B cell (primary cell): ENCODE measurements around the gene PRR14. TPM values are rescaled to one million over a fixed set of nuclear protein-coding genes. Genes with fewer than 3 reads are reported as not detected.

ENCODE experiments used
- ATAC-seq: fragments of 200-7000 bp; cut with Tn5 transposase; one replicate; pipeline ENCODE4 v1.10.0; 2021; ENCODE audit warnings: low read depth, mild to moderate bottlenecking, moderate number of reproducible peaks, moderate library complexity
- CTCF ChIA-PET: fragments of 350-600 bp; sonication (Branson Sonifier 250); formaldehyde crosslinking; loops from one replicate; lab custom pipeline; 2021; ENCODE audit warnings: antibody characterized with exemption, inconsistent platforms; lab: Charles Lee
- POLR2A ChIA-PET: fragments of 350-600 bp; sonication (Branson Sonifier 250); formaldehyde crosslinking; loops from one replicate; lab custom pipeline; 2021; ENCODE audit warnings: antibody characterized with exemption; lab: Charles Lee
- DNase-seq: peaks from one replicate; pipeline ENCODE4 v3.0.0; 2013
- H2AFZ ChIP-seq: 2 replicates; pipeline ENCODE4 v1.6.1; 2012; ENCODE audit warnings: mild to moderate bottlenecking, low read depth, low read length; ENCODE audit not compliant: insufficient read depth, poor library complexity, severe bottlenecking
- H3K27ac ChIP-seq, 2 donors: 1 replicate in 1 of 2; 2 replicates in 1 of 2; pipeline ENCODE4 v1.5.1; 2012 to 2013; ENCODE audit warnings: low read length in 2 of 2, mild to moderate bottlenecking in 2 of 2, moderate library complexity in 1 of 2
- H3K27me3 ChIP-seq, 4 experiments: fragments of 200-600 bp in 1 of 4; sonication (generic) in 1 of 4; replicated peaks in 1 of 4; 1 replicate in 2 of 4; 2 replicates in 2 of 4; pipeline versions ENCODE4 v1.6.1 to v1.7.0; 2013 to 2016; ENCODE audit warnings: low read length in 3 of 4, mild to moderate bottlenecking in 2 of 4, mixed read lengths in 1 of 4, moderate library complexity in 1 of 4; ENCODE audit not compliant: insufficient read depth in 4 of 4, control insufficient read depth in 3 of 4; ENCODE audit errors: control extremely low read depth in 1 of 4
- H3K36me3 ChIP-seq, 2 experiments: replicated peaks in 1 of 2; 1 replicate in 1 of 2; 2 replicates in 1 of 2; pipeline versions ENCODE4 v1.6.1 to v1.7.1; 2013; ENCODE audit warnings: low read length in 1 of 2; ENCODE audit not compliant: insufficient read depth in 2 of 2, control insufficient read depth in 1 of 2; ENCODE audit errors: control extremely low read depth in 1 of 2, extremely low read depth in 1 of 2
- H3K4me1 ChIP-seq, 2 donors: fragments of 200-600 bp in 1 of 2; sonication (generic) in 1 of 2; 1 replicate in 1 of 2; 2 replicates in 1 of 2; pipeline versions ENCODE4 v1.5.1 to v1.6.1; 2013 to 2017; ENCODE audit warnings: low read length in 2 of 2; ENCODE audit not compliant: control insufficient read depth in 2 of 2, insufficient read depth in 2 of 2
- H3K4me2 ChIP-seq: replicated peaks from 2 replicates; pipeline ENCODE3; 2012; ENCODE audit warnings: mild to moderate bottlenecking, low read depth, low read length; ENCODE audit not compliant: poor library complexity, severe bottlenecking
- H3K4me3 ChIP-seq, 5 experiments: fragments of 200-600 bp in 1 of 5; sonication (generic) in 1 of 5; 1 replicate in 3 of 5; 2 replicates in 2 of 5; pipeline versions ENCODE4 v1.5.1 to v1.7.0; 2011 to 2016; ENCODE audit warnings: low read length in 4 of 5, mild to moderate bottlenecking in 4 of 5, low read depth in 2 of 5, control low read depth in 1 of 5, moderate library complexity in 1 of 5; ENCODE audit not compliant: insufficient read depth in 1 of 5; ENCODE audit errors: control extremely low read depth in 1 of 5, extremely low read depth in 1 of 5
- H3K79me2 ChIP-seq: fragments of 200-600 bp; sonication (generic); one replicate; pipeline ENCODE4 v1.6.0; 2016; ENCODE audit warnings: low read length; ENCODE audit not compliant: control insufficient read depth, insufficient read depth
- H3K9ac ChIP-seq: fragments of 200-600 bp; sonication (generic); 2 replicates; pipeline ENCODE4 v1.6.1; 2017; ENCODE audit warnings: mild to moderate bottlenecking, low read length, moderate library complexity
- H3K9me3 ChIP-seq, 3 donors: one replicate each; pipeline versions ENCODE4 v1.6.1 to v1.7.1; 2013; ENCODE audit warnings: low read length in 2 of 3; ENCODE audit not compliant: control insufficient read depth in 2 of 3, insufficient read depth in 1 of 3; ENCODE audit errors: control extremely low read depth in 1 of 3
- H4K20me1 ChIP-seq: 2 replicates; pipeline ENCODE4 v1.6.0; 2012; ENCODE audit warnings: mild to moderate bottlenecking, low read length; ENCODE audit not compliant: insufficient read depth, control insufficient read depth, poor library complexity, severe bottlenecking
- H3K27ac Mint-ChIP-seq: one replicate; pipeline ENCODE4 v1.8.0; 2021; ENCODE audit warnings: mixed read lengths
- H3K27me3 Mint-ChIP-seq: one replicate; pipeline ENCODE4 v1.8.0; 2021; ENCODE audit warnings: mixed read lengths
- H3K4me1 Mint-ChIP-seq: one replicate; pipeline ENCODE4 v1.8.0; 2021; ENCODE audit warnings: mixed read lengths
- H3K4me3 Mint-ChIP-seq: one replicate; pipeline ENCODE4 v1.8.0; 2021; ENCODE audit warnings: mixed read lengths
- H3K9me3 Mint-ChIP-seq: one replicate; pipeline ENCODE4 v1.8.0; 2022; ENCODE audit warnings: mixed read lengths; ENCODE audit not compliant: insufficient read depth
- EZH2 ChIP-seq: IDR thresholded peaks from 2 replicates; pipeline ENCODE4 v1.6.1; 2012; ENCODE audit warnings: borderline replicate concordance, low read depth, mild to moderate bottlenecking, moderate library complexity, low read length; ENCODE audit not compliant: insufficient read depth, poor library complexity, severe bottlenecking
- WGBS: methylation state at CpG from one replicate; pipeline ENCODE4 v1.1.5; 2013; ENCODE audit warnings: missing lambda C conversion rate; ENCODE audit not compliant: insufficient coverage; 5-methylcytosine and 5-hydroxymethylcytosine counted together
- intact Hi-C: fragments of 100-400 bp; cut with micrococcal nuclease; formaldehyde crosslinking; loops from one replicate; pipeline ENCODE4 v1.10.0; 2022
- polyA plus RNA-seq: library from polyadenylated mRNA; depleted of rRNA; stranded (reverse); fragments of >200 nt; gene quantifications from 2 replicates; pipeline ENCODE4 v1.2.3, GENCODE V29; 2012
- total RNA-seq, 2 donors: library from RNA; stranded (reverse); fragments of 120-200 nt in 1 of 2; gene quantifications; 1 replicate in 1 of 2; 2 replicates in 1 of 2; pipeline versions ENCODE4 v1.2.3 to v1.2.4, GENCODE V29; 2013 to 2022
- TF ChIP-seq, protein P1 (sequence below): fragments of 200-600 bp; IDR thresholded peaks from one replicate; pipeline ENCODE4 v1.8.0; 2022; ENCODE audit warnings: antibody characterized with exemption, mild to moderate bottlenecking

The PRR14 gene
- total and polyA plus RNA-seq, 2 donors (not counting 1 experiment from before 2014, with no cell fraction given): 62.4 to 95.8 TPM

DNA sequence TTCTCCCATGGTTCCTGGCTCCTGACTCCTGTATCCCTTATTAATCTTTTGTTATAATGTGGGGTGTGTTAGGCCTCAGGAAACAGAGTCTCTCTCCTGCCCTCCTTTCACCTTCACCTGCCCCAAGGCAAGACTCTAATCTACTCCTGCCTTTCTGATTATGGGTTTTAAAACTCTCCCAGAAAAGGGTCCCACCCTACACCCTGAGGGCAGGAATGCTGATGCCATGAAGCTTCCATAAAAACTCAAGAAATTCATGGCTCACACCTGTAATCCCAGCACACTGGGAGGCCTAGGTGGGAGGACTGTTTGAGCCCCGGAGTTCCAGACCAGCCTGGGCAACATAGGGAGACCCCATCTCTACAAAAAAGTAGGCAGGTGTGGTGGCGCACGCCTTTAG, 29.6 kb downstream of the PRR14 start:
- H3K9ac ChIP-seq: no peak overlapping the region
- H3K9me3 ChIP-seq: no peaks in the 10 kb centered on the region
- WGBS: 100% methylated on average over 2 of the region's 3 CpGs
- Mint-ChIP-seq H3K9me3 (no peaks in the 10 kb centered on the region), H3K27ac (no peak overlapping the region), H3K4me3 (no peak overlapping the region), H3K27me3 (no peaks in the 10 kb centered on the region), H3K4me1 (no peaks in the 10 kb centered on the region)
- intact Hi-C loops: no loop called here
- H3K4me3 ChIP-seq: no peak overlapping the region
- no peak overlapping the region for H3K27ac ChIP-seq
- no peak for TF ChIP-seq EZH2
- TF ChIP-seq, protein P1, sequence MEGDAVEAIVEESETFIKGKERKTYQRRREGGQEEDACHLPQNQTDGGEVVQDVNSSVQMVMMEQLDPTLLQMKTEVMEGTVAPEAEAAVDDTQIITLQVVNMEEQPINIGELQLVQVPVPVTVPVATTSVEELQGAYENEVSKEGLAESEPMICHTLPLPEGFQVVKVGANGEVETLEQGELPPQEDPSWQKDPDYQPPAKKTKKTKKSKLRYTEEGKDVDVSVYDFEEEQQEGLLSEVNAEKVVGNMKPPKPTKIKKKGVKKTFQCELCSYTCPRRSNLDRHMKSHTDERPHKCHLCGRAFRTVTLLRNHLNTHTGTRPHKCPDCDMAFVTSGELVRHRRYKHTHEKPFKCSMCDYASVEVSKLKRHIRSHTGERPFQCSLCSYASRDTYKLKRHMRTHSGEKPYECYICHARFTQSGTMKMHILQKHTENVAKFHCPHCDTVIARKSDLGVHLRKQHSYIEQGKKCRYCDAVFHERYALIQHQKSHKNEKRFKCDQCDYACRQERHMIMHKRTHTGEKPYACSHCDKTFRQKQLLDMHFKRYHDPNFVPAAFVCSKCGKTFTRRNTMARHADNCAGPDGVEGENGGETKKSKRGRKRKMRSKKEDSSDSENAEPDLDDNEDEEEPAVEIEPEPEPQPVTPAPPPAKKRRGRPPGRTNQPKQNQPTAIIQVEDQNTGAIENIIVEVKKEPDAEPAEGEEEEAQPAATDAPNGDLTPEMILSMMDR: no peak
- H3K79me2 ChIP-seq: no peaks in the 10 kb centered on the region
- H3K4me1 ChIP-seq: no peaks in the 10 kb centered on the region
- ATAC-seq: no peak
- POLR2A ChIA-PET: no interaction called here
- CTCF ChIA-PET: no interaction called here
- no peaks in the 10 kb centered on the region for H3K27me3 ChIP-seq
- no peaks in the 10 kb centered on the region for H3K36me3 ChIP-seq
- H2AFZ ChIP-seq: no peak overlapping the region
- no peak overlapping the region for H3K4me2 ChIP-seq
- no peaks in the 10 kb centered on the region for H4K20me1 ChIP-seq
- no peak for DNase-seq

- Histone ChIP-seq H3K27ac (no peak overlapping the region), H3K4me2 (no peak overlapping the region), H3K27me3 (no peaks in the 10 kb centered on the region), H3K36me3 (no peaks in the 10 kb centered on the region), H3K79me2 (no peaks in the 10 kb centered on the region), H2AFZ (no peak overlapping the region), H3K9ac (no peak overlapping the region), H3K4me1 (peaks cover 3% of the 10 kb centered on the region in 2 donors), H3K9me3 (no peaks in the 10 kb centered on the region), H3K4me3 (no peak overlapping the region), H4K20me1 (no peaks in the 10 kb centered on the region)
- no peak for TF ChIP-seq EZH2
- TF ChIP-seq, protein P1: no peak
- DNase-seq: no peak
- H3K4me1 Mint-ChIP-seq: peaks cover 2% of the 10 kb centered on the region
- 64% methylated on average over 1 of the region's 4 CpGs for WGBS
- ATAC-seq: no peak
- no peak overlapping the region for H3K4me3 Mint-ChIP-seq
- ChIA-PET CTCF (interaction anchor here (3.1 kb wide), 1 partner anchor 30 kb away, joined by 9 read pairs; the partner anchor contains the start of gene FBRS), POLR2A (no interaction called here)
- H3K9me3 Mint-ChIP-seq: no peaks in the 10 kb centered on the region
- no peaks in the 10 kb centered on the region for H3K27me3 Mint-ChIP-seq
- H3K27ac Mint-ChIP-seq: no peak overlapping the region
- intact Hi-C loops: no loop called here
Observed at GRCh38 chr16:30688701-30689100, 37.9 kb downstream of the PRR14 start.
